Sigmoid colon (tissue), 4 donors: ENCODE results near the gene OR2V1.

Experiments used
- CTCF ChIP-seq, 4 experiments: fragments of 450-650 bp in 3 of 4; fragments of 200-600 bp in 1 of 4; IDR thresholded peaks; one replicate each; pipeline ENCODE4 v1.5.1; 2016 to 2019; ENCODE audit warnings: antibody characterized with exemption in 4 of 4, mild to moderate bottlenecking in 3 of 4, moderate library complexity in 2 of 4
- EP300 ChIP-seq, 4 donors: sonication (generic); formaldehyde crosslinking; IDR thresholded peaks; one replicate each; pipeline ENCODE4 v1.6.1; 2017; ENCODE audit warnings: antibody characterized with exemption in 4 of 4
- POLR2A ChIP-seq, 2 donors: fragments of 450-650 bp; IDR thresholded peaks; one replicate each; pipeline ENCODE4 v1.6.1; 2016; ENCODE audit warnings: antibody characterized with exemption in 2 of 2, mild to moderate bottlenecking in 2 of 2, moderate library complexity in 2 of 2
- POLR2AphosphoS5 ChIP-seq, 4 donors: sonication (generic); formaldehyde crosslinking; IDR thresholded peaks; one replicate each; pipeline ENCODE4 v1.6.1; 2017; ENCODE audit warnings: antibody characterized with exemption in 4 of 4

GRCh38 chr5:181127456-181127855, 3.5 kb downstream of the OR2V1 start:
- TF ChIP-seq CTCF (IDR thresholded peaks at IDR 0.05), result no peak
- TF ChIP-seq POLR2AphosphoS5 (IDR thresholded peaks at IDR 0.05), result no peak
- TF ChIP-seq EP300 (IDR thresholded peaks at IDR 0.05), result no peak
- TF ChIP-seq POLR2A (IDR thresholded peaks at IDR 0.05), result no peak
